ENCODE measurements around the gene PGGHG.

GRCh38 chr11:240315-240714, 48.6 kb upstream of the PGGHG start:
- TF ChIP-seq CTCF (IDR thresholded peaks at IDR 0.05) (no peak), POLR2A (IDR thresholded peaks at IDR 0.05) (no peak)

Data from right lobe of liver (tissue), 4 donors.